GM18867 (cell line): ENCODE measurements around the gene PROX1.

Source experiments
- ATAC-seq: cut with Tn5 transposase; IDR thresholded peaks from one replicate; pipeline ENCODE4 v1.9.1; 2021; ENCODE audit warnings: mild to moderate bottlenecking, moderate library complexity; ENCODE audit not compliant: unreplicated experiment

The PROX1 gene

GRCh38 chr1:213997038-213997771 is 9.4 kb downstream of the PROX1 start:
- ATAC-seq: no peak

DNA sequence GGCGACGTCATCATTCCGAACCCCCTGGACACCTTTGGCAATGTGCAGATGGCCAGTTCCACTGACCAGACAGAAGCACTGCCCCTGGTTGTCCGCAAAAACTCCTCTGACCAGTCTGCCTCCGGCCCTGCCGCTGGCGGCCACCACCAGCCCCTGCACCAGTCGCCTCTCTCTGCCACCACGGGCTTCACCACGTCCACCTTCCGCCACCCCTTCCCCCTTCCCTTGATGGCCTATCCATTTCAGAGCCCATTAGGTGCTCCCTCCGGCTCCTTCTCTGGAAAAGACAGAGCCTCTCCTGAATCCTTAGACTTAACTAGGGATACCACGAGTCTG is 10.0 kb downstream of the PROX1 start:
- ATAC-seq: no peak

- ATAC-seq: no peak
Measured at GRCh38 chr1:213998785-213999184, 11.0 kb downstream of the PROX1 start.

DNA sequence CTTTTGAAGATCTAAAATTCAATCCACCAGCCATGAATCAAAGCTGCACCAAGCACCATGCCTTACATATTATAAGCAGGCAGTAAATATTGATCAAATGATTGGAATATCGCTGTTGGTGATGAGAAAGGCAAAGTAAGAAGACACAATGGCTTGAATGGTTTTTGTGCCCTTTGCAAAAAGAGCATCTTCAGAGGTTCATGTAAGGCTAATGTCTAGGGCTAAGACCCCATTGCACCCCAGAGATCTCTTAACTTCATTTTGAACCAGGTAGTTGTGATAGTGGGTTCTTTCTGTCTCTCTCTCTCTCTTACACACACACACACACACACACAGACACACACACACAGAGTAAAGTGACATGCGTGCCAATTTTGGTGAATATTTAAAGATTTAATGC is 12.0 kb downstream of the PROX1 start:
- ATAC-seq: no peak

- ATAC-seq: no peak
Measured at GRCh38 chr1:214002060-214002459, 14.3 kb downstream of the PROX1 start.

- ATAC-seq: no peak
Measured at GRCh38 chr1:214002472-214002871, 14.7 kb downstream of the PROX1 start.

DNA sequence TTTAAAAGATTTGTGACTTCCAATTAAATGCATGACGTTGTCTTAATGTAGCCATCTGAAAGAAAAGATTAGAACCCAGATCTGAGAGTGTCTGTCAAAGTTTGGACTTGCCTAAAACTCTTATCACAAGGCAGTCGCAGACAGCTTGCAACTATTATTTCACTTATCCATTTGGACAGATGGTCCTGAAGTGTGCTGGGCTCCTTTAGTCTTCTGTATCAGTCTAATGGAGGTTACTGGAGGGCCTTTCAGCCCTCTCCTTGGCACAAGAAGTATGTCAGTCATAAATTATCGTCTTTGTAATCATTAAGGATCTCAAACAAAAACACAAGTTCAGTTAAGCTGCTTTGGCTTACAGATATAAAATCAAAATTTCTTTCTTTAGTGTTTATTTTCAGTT is 15.5 kb downstream of the PROX1 start:
- ATAC-seq: no peak

- no peak for ATAC-seq
Measured at GRCh38 chr1:214004014-214004413, 16.2 kb downstream of the PROX1 start.

DNA sequence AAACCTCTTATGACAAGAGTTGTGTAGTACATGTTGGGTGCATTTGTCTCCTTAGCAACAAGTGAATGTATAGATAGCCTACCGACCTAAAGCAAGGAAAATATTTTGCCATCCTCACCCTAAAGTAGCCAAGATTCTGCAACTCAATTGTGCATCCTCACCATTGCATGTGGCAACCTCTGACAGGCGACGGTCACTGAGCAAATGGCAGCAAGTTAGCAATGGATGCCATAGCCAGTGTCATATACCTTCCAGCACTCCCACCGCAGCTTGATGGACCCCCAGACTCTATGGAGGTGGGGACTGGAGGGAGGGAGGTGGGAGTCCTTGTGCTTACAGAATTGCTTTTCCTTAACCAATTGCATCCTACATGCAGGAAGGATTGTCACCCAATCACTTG is 17.0 kb downstream of the PROX1 start:
- no peak for ATAC-seq

DNA sequence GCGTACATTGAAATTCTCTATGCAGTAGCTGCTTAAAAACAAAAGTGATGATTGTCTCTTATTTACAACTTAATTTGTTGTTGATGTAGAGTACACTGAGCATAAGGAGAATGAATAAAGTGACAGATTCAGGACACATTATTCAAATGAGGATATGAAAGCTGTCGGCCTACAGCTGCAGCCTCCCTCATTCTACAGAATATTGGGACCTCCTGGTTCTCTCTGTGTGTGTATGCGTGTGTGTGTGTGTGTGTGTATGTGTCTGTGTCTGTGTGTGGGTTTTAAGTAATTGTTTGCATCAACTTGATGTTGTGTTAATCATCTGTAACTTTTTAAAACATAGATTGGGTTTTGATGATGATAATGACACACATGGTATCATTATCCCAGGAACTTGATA is 17.9 kb downstream of the PROX1 start:
- ATAC-seq: no peak

DNA sequence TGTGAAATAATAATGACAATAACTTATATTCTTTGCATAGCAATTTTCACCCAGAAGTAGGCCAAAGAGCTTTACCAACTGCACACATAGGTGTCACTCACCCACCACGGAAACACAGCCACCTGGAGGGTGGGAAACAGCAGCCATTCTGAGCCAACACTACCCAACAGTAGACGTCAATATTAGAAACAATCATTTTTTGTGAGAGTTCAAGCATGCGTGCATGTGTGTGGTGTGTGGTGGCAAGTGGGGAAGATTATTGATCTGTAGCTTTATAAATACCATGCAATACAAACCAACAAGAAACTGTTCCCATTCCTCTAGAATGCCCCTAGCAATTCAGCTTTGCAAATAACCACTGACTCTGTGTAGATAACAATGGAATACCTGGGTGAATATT is 19.1 kb downstream of the PROX1 start:
- no peak for ATAC-seq

DNA sequence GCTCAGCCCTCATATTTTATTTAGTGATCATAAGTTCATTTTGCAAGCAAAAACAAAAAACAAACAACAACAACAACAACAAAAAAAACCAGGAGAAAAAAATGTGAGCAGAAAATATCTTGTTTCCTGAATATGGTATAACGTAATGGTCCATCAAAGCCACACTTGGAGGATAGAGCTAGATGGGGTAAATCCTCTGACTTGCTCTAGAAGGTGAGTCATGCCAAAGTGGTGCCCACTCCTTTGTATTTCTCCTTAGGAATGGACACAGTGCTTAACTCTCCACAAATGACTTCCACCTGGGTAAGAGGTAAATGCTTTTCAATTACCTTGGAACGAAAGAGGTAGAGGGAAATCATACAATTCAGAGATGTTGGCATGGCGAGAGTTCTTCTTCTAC is 20.6 kb downstream of the PROX1 start:
- ATAC-seq: no peak

- no peak for ATAC-seq
Measured at GRCh38 chr1:214008791-214009422, 21.1 kb downstream of the PROX1 start.

GRCh38 chr1:214009423-214010196 is 21.8 kb downstream of the PROX1 start:
- no peak for ATAC-seq

DNA sequence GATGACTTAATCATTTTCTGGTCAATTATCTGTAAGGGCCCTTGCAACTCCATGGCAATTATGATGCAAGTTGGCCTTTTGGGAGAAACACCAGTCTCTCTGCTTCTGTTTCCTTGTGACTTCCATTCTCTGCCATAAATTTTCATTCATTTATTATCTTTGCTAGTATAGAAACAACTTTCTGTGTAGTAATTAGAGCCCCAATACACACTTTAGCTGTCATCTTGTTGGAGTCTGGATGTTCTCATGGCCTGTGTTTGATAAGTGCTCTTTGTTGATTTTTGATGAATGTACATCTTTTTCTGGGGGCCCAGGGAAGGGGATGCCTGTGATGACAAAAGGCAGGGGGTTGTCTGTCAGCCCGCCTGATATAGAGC is 22.4 kb downstream of the PROX1 start:
- ATAC-seq: no peak

DNA sequence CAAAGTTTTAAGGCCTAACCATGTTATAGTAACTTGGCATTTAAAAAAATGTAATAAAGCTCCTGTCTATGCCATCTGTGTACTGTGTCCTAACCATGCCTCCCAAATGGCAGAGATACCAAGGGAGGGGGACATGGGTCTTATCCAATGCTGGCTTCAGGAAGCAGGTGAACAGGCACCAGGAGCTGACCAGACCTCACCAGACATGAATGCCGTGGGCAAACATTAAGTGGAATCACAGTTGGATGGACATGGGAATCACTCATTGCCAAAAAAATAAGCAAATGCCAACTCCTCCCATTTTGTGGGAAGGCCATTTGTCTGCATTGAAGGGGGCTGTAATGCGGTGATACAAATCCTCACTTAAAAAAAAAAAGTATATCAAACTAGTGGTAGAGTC is 22.9 kb downstream of the PROX1 start:
- ATAC-seq: no peak

DNA sequence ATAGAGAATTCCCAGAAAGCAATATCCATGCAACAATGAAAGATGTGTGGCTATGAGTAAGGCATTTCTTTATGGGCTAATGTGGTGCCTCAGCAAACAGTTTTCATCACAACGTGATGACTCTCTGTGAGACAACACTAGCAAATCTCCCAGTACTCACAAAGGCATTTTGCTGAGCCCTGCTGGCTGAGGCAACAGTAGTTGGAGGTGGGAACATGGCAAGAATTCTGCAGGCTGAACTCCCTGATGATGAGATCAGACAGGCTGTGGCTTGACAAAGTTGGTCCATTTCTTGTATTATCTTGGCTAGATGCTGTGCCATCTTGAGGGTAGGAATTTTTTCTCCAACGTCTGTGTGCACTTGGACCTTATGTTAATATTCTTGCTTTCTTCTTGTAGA is 24.6 kb downstream of the PROX1 start:
- no peak for ATAC-seq

DNA sequence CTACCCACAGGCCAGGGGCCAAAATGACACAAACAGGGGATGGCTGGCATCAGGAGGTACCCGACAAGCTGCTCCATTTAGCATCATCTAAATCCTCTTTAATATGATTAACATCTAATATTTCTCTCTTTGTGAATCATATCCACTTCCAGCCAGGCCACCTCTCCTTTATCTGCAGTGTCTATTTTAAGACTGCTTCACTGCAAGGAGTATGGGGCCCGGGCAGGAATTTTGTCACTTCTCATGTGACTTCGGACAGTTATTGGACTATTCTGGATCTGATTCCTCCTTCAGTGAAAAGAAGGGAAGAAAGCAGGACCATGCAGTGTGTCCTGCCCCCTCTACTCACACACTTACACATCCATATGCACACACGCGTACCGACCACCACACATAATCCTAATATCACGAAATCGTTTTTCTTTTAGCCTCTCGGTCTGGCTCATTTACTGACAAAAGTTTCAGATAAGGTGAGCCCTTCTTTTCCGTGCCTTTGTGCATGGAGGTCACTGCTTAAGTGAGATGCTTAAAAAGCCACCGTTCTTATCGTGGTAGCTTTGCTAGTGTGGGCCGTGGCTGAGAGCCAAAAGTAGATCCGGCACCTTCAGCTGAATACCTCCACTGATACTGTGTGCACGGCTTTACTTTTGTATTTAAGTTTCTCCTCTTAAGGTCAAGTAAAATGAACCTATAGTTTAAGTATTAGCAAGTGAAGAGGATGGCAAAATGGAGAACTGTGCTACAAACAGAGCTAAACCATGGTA is 26.0 kb downstream of the PROX1 start:
- ATAC-seq: no peak

DNA sequence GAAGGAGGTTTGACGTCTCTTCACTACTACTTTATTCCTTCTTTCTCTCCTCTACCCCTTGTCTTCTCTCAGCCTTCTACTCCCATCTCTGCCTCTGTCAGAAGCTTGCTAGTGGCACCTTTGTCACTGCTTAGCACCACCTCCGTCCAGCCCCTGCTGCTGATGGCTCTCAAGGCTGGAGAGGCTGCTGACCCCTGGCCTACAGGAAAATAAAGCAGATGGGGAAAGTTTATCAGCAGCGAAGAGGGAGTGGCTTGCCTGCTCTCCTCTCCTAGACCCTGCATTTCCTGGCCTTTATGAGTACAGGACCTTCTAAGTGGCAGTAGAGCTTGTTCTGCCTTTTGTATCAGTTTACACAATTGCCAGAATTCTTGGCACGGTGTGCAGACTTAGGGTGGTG is 27.0 kb downstream of the PROX1 start:
- no peak for ATAC-seq

GRCh38 chr1:214017191-214017982 is 29.6 kb downstream of the PROX1 start:
- ATAC-seq: no peak
